ENCODE results near the gene KRTAP10-4.

The KRTAP10-4 gene

GRCh38 chr21:44527156-44527982 lies 46.2 kb upstream of the KRTAP10-4 start:
- no peak for TF ChIP-seq REST (IDR thresholded peaks at IDR 0.05; ENCODE audit: insufficient read depth in 1 of 2, low read depth in 2 of 2, low read length in 2 of 2)
- TF ChIP-seq TAF1 (IDR thresholded peaks at IDR 0.05; ENCODE audit: borderline replicate concordance, insufficient read depth, low read length) = no peak
- no peak for TF ChIP-seq FOXP2 (optimal IDR thresholded peaks at IDR 0.05; ENCODE audit: borderline replicate concordance, extremely low read depth, extremely low read length, insufficient read depth)
- TF ChIP-seq POLR2AphosphoS5 (IDR thresholded peaks at IDR 0.05; ENCODE audit: low read depth, low read length) = no peak
- no peak for TF ChIP-seq SIN3A (IDR thresholded peaks at IDR 0.05; ENCODE audit: borderline replicate concordance, insufficient read depth, low read length)

- TF ChIP-seq POLR2AphosphoS5 (IDR thresholded peaks at IDR 0.05; ENCODE audit: low read depth, low read length) = no peak
- TF ChIP-seq TAF1 (IDR thresholded peaks at IDR 0.05; ENCODE audit: borderline replicate concordance, insufficient read depth, low read length) = no peak
- no peak for TF ChIP-seq SIN3A (IDR thresholded peaks at IDR 0.05; ENCODE audit: borderline replicate concordance, insufficient read depth, low read length)
- TF ChIP-seq REST (IDR thresholded peaks at IDR 0.05; ENCODE audit: insufficient read depth in 1 of 2, low read depth in 2 of 2, low read length in 2 of 2) = no peak
- TF ChIP-seq FOXP2 (optimal IDR thresholded peaks at IDR 0.05; ENCODE audit: borderline replicate concordance, extremely low read depth, extremely low read length, insufficient read depth) = no peak
Measured at GRCh38 chr21:44527983-44528633, 45.4 kb upstream of the KRTAP10-4 start.

- TF ChIP-seq POLR2AphosphoS5 (IDR thresholded peaks at IDR 0.05; ENCODE audit: low read depth, low read length) = no peak
- TF ChIP-seq REST (IDR thresholded peaks at IDR 0.05; ENCODE audit: insufficient read depth in 1 of 2, low read depth in 2 of 2, low read length in 2 of 2) = no peak
- no peak for TF ChIP-seq FOXP2 (optimal IDR thresholded peaks at IDR 0.05; ENCODE audit: borderline replicate concordance, extremely low read depth, extremely low read length, insufficient read depth)
- TF ChIP-seq SIN3A (IDR thresholded peaks at IDR 0.05; ENCODE audit: borderline replicate concordance, insufficient read depth, low read length) = no peak
Measured at GRCh38 chr21:44528634-44528995, 44.9 kb upstream of the KRTAP10-4 start.

- no peak for TF ChIP-seq FOXP2 (optimal IDR thresholded peaks at IDR 0.05; ENCODE audit: borderline replicate concordance, extremely low read depth, extremely low read length, insufficient read depth)
Measured at GRCh38 chr21:44529011-44529421, 44.5 kb upstream of the KRTAP10-4 start.

- TF ChIP-seq POLR2AphosphoS5 (IDR thresholded peaks at IDR 0.05; ENCODE audit: low read depth, low read length) (no peak), REST (IDR thresholded peaks at IDR 0.05; ENCODE audit: insufficient read depth in 1 of 2, low read depth in 2 of 2, low read length in 2 of 2) (no peak), SIN3A (IDR thresholded peaks at IDR 0.05; ENCODE audit: borderline replicate concordance, insufficient read depth, low read length) (no peak)
Measured at GRCh38 chr21:44529503-44530125, 43.9 kb upstream of the KRTAP10-4 start.
